Mesothelial cell of epicardium (in vitro differentiated cells): Measurements from ENCODE around the gene MST1R. TPM values are rescaled to one million over a fixed set of nuclear protein-coding genes. Genes with fewer than 3 reads are reported as not detected.

Experiments
- DNase-seq, 2 experiments: peaks; one replicate each; pipeline ENCODE4 v3.0.0; 2021; ENCODE audit warnings: low spot score in 2 of 2; ENCODE audit not compliant: unreplicated experiment in 2 of 2
- H3K27ac Mint-ChIP-seq: 2 replicates; pipeline ENCODE4 v1.8.0; 2021; ENCODE audit warnings: mixed read lengths
- H3K27me3 Mint-ChIP-seq: 2 replicates; pipeline ENCODE4 v1.8.0; 2021; ENCODE audit warnings: low read depth, mixed read lengths
- H3K36me3 Mint-ChIP-seq: 2 replicates; pipeline ENCODE4 v1.8.0; 2021; ENCODE audit warnings: mixed read lengths
- H3K4me1 Mint-ChIP-seq: 2 replicates; pipeline ENCODE4 v1.8.0; 2021; ENCODE audit warnings: mixed read lengths
- H3K4me3 Mint-ChIP-seq: 2 replicates; pipeline ENCODE4 v1.8.0; 2021; ENCODE audit warnings: mild to moderate bottlenecking, moderate library complexity, mixed read lengths
- H3K9me3 Mint-ChIP-seq: 2 replicates; pipeline ENCODE4 v1.8.0; 2021; ENCODE audit warnings: mixed read lengths
- CTCF ChIP-seq: fragments of 200-600 bp; sonication (generic); IDR thresholded peaks from one replicate; pipeline ENCODE4 v1.5.0; 2021; ENCODE audit warnings: antibody characterized with exemption; ENCODE audit not compliant: unreplicated experiment
- total RNA-seq: library from RNA; stranded (reverse); gene quantifications from 3 replicates; pipeline ENCODE4 v1.2.1, GENCODE V29; 2021

Gene MST1R
- total RNA-seq, 1 donor from 2014 or later = 7.0 TPM

GRCh38 chr3:49902511-49903345 lies 945 bp downstream of the MST1R start:
- TF ChIP-seq CTCF = no peak
- Mint-ChIP-seq H3K4me3 (peak overlapping the region; percentile 37), H3K27ac (no peak overlapping the region), H3K9me3 (no peaks in the 10 kb centered on the region), H3K4me1 (peaks cover 9% of the 10 kb centered on the region), H3K27me3 (no peaks in the 10 kb centered on the region), H3K36me3 (no peaks in the 10 kb centered on the region)
- no peak for DNase-seq

GRCh38 chr3:49901366-49902339 lies 2.0 kb downstream of the MST1R start:
- DNase-seq = no peak
- H3K9me3 Mint-ChIP-seq = no peaks in the 10 kb centered on the region
- no peak overlapping the region for H3K27ac Mint-ChIP-seq
- no peak for TF ChIP-seq CTCF
- H3K4me1 Mint-ChIP-seq = peaks cover 9% of the 10 kb centered on the region
- H3K4me3 Mint-ChIP-seq = no peak overlapping the region
- H3K27me3 Mint-ChIP-seq = no peaks in the 10 kb centered on the region
- H3K36me3 Mint-ChIP-seq = no peaks in the 10 kb centered on the region

GRCh38 chr3:49900491-49901153 lies 3.1 kb downstream of the MST1R start:
- Mint-ChIP-seq H3K36me3 (no peaks in the 10 kb centered on the region), H3K9me3 (no peaks in the 10 kb centered on the region), H3K27me3 (no peaks in the 10 kb centered on the region), H3K4me3 (no peak overlapping the region), H3K4me1 (peaks cover 3% of the 10 kb centered on the region), H3K27ac (no peak overlapping the region)
- DNase-seq = no peak
- no peak for TF ChIP-seq CTCF

GRCh38 chr3:49899815-49900214 lies 3.9 kb downstream of the MST1R start:
- DNase-seq = no peak
- H3K27me3 Mint-ChIP-seq = no peaks in the 10 kb centered on the region
- H3K27ac Mint-ChIP-seq = no peak overlapping the region
- H3K9me3 Mint-ChIP-seq = no peaks in the 10 kb centered on the region
- peaks cover 3% of the 10 kb centered on the region for H3K4me1 Mint-ChIP-seq
- H3K4me3 Mint-ChIP-seq = no peak overlapping the region
- no peak for TF ChIP-seq CTCF
- no peaks in the 10 kb centered on the region for H3K36me3 Mint-ChIP-seq

GRCh38 chr3:49898991-49899390 lies 4.7 kb downstream of the MST1R start:
- Mint-ChIP-seq H3K27ac (no peak overlapping the region), H3K4me1 (peaks cover 2% of the 10 kb centered on the region), H3K27me3 (no peaks in the 10 kb centered on the region), H3K4me3 (no peak overlapping the region), H3K36me3 (no peaks in the 10 kb centered on the region), H3K9me3 (no peaks in the 10 kb centered on the region)
- TF ChIP-seq CTCF = no peak
- DNase-seq = no peak
